Measurements from ENCODE around the gene SIM1. TPM values are rescaled to one million over a fixed set of nuclear protein-coding genes. Genes with fewer than 3 reads are reported as not detected.

The SIM1 gene
- total and polyA plus RNA-seq, 8 donors, result 1.5 to 6.0 (median 4.1) TPM

- no peak for ATAC-seq
- Histone ChIP-seq H3K36me3 (no peaks in the 10 kb centered on the region), H3K27me3 (no peaks in the 10 kb centered on the region), H3K4me3 (no peak overlapping the region), H3K9me3 (no peaks in the 10 kb centered on the region), H3K27ac (no peak overlapping the region), H3K4me1 (no peaks in the 10 kb centered on the region)
- intact Hi-C loops (cut with DNase I), result no loop called here
- no peak for FAIRE-seq
- DNase-seq, result no peak
- no peak for TF ChIP-seq CTCF (IDR thresholded peaks at IDR 0.05)
- WGBS, 2 donors, result 80 to 86% methylated on average over 2 of the region's 2 CpGs
These were observed 86.1 kb downstream of the SIM1 start for GRCh38 chr6:100378576-100378975.

GRCh38 chr6:100376103-100376502, 88.6 kb downstream of the SIM1 start:
- Histone ChIP-seq H3K4me3 (no peak overlapping the region), H3K9me3 (no peaks in the 10 kb centered on the region), H3K36me3 (no peaks in the 10 kb centered on the region), H3K27ac (no peak overlapping the region), H3K4me1 (no peaks in the 10 kb centered on the region), H3K27me3 (no peaks in the 10 kb centered on the region)
- ATAC-seq (no peak), FAIRE-seq (no peak), DNase-seq (no peak)
- intact Hi-C loops (cut with DNase I), result no loop called here
- 56 to 72% methylated on average over 3 of the region's 3 CpGs for WGBS, 2 donors
- TF ChIP-seq CTCF (IDR thresholded peaks at IDR 0.05), result no peak

GRCh38 chr6:100372326-100373091, 92.2 kb downstream of the SIM1 start:
- ATAC-seq, result no peak
- Histone ChIP-seq H3K4me3 (no peak overlapping the region), H3K27me3 (no peaks in the 10 kb centered on the region), H3K4me1 (no peaks in the 10 kb centered on the region), H3K36me3 (no peaks in the 10 kb centered on the region), H3K27ac (no peak overlapping the region), H3K9me3 (no peaks in the 10 kb centered on the region)
- 59 to 70% methylated on average over 11 of the region's 11 CpGs for WGBS, 2 donors
- TF ChIP-seq CTCF (IDR thresholded peaks at IDR 0.05), result no peak
- no peak for FAIRE-seq
- intact Hi-C loops (cut with DNase I), result no loop called here
- no peak for DNase-seq

GRCh38 chr6:100371591-100371990, 93.1 kb downstream of the SIM1 start:
- Histone ChIP-seq H3K9me3 (no peaks in the 10 kb centered on the region), H3K4me1 (no peaks in the 10 kb centered on the region), H3K4me3 (no peak overlapping the region), H3K27ac (no peak overlapping the region), H3K27me3 (no peaks in the 10 kb centered on the region), H3K36me3 (no peaks in the 10 kb centered on the region)
- 85 to 89% methylated on average over 4 of the region's 4 CpGs for WGBS, 2 donors
- no peak for DNase-seq
- intact Hi-C loops (cut with DNase I), result no loop called here
- TF ChIP-seq CTCF (IDR thresholded peaks at IDR 0.05), result no peak
- ATAC-seq, result no peak
- FAIRE-seq, result no peak

- FAIRE-seq, result no peak
- intact Hi-C loops (cut with DNase I), result no loop called here
- H3K27me3 ChIP-seq, result no peaks in the 10 kb centered on the region
These were observed 94.5 kb downstream of the SIM1 start for GRCh38 chr6:100370265-100370664.

More at GRCh38 chr6:100370265-100370664, 94.5 kb downstream of the SIM1 start:
- no peak overlapping the region for H3K4me3 ChIP-seq
- DNase-seq (no peak), ATAC-seq (no peak)
- no peaks in the 10 kb centered on the region for H3K9me3 ChIP-seq
- H3K27ac ChIP-seq, result no peak overlapping the region
- no peak for TF ChIP-seq CTCF (IDR thresholded peaks at IDR 0.05)
- no peaks in the 10 kb centered on the region for H3K36me3 ChIP-seq
- 33 to 43% methylated on average over 1 of the region's 1 CpG for WGBS, 2 donors
- no peaks in the 10 kb centered on the region for H3K4me1 ChIP-seq
